NCI-H82 treated with DMSO at 0.1 percent for 48 hours (cell line): Measurements from ENCODE around the gene SLC22A23.

Source experiments
- DNase-seq: peaks from one replicate; lab custom pipeline; 2025; ENCODE audit not compliant: unreplicated experiment; lab: John Stamatoyannopoulos, UW

The SLC22A23 gene

GRCh38 chr6:3288711-3289663 is 167.9 kb downstream of the SLC22A23 start:
- DNase-seq: no peak

GRCh38 chr6:3287976-3288707 is 168.7 kb downstream of the SLC22A23 start:
- no peak for DNase-seq

- DNase-seq: no peak
Observed at GRCh38 chr6:3287308-3287707, 169.5 kb downstream of the SLC22A23 start.

- no peak for DNase-seq
Observed at GRCh38 chr6:3286641-3287171, 170.1 kb downstream of the SLC22A23 start.

- DNase-seq: no peak
Observed at GRCh38 chr6:3285732-3286131, 171.1 kb downstream of the SLC22A23 start.

- no peak for DNase-seq
Observed at GRCh38 chr6:3285049-3285639, 171.7 kb downstream of the SLC22A23 start.

GRCh38 chr6:3284436-3284876 is 172.4 kb downstream of the SLC22A23 start:
- DNase-seq: no peak

GRCh38 chr6:3283641-3284435 is 173.0 kb downstream of the SLC22A23 start:
- DNase-seq: no peak

GRCh38 chr6:3283241-3283640 is 173.6 kb downstream of the SLC22A23 start:
- no peak for DNase-seq

- no peak for DNase-seq
Observed at GRCh38 chr6:3282476-3283236, 174.2 kb downstream of the SLC22A23 start.

GRCh38 chr6:3281631-3282475 is 175.0 kb downstream of the SLC22A23 start:
- DNase-seq: no peak

- DNase-seq: no peak
Observed at GRCh38 chr6:3280866-3281465, 175.9 kb downstream of the SLC22A23 start.

- DNase-seq: no peak
Observed at GRCh38 chr6:3280091-3280490, 176.8 kb downstream of the SLC22A23 start.

GRCh38 chr6:3278691-3279090 is 178.2 kb downstream of the SLC22A23 start:
- DNase-seq: no peak

- no peak for DNase-seq
Observed at GRCh38 chr6:3277851-3278416, 178.9 kb downstream of the SLC22A23 start.

GRCh38 chr6:3277251-3277650 is 179.6 kb downstream of the SLC22A23 start:
- no peak for DNase-seq

- DNase-seq: no peak
Observed at GRCh38 chr6:3276174-3277167, 180.4 kb downstream of the SLC22A23 start.
